Dermis microvascular lymphatic vessel endothelial cell (primary cell): Measurements from ENCODE around the gene DNAJC18. TPM values are rescaled to one million over a fixed set of nuclear protein-coding genes. Genes with fewer than 3 reads are reported as not detected.
"Not testable (repeated sequence)": the region's sequence is repeated elsewhere in the genome, so short reads cannot be mapped to it uniquely, and the experiment has no call there.

ENCODE experiments used
- DNase-seq, 2 donors: peaks; one replicate each; pipeline versions ENCODE4 v3.0.0 to v3.0.0-alpha.2; 2010; ENCODE audit warnings: low read depth in 2 of 2
- total RNA-seq: library from RNA; depleted of rRNA; stranded (reverse); fragments of >200 nt; gene quantifications from 2 replicates; pipeline ENCODE4 v1.2.1, GENCODE V29; 2014

Gene DNAJC18
- total RNA-seq, result 5.9 TPM in 2 replicates

- peak; percentile 78 to 88 for DNase-seq
Observed at GRCh38 chr5:139439013-139439903, at the start of gene DNAJC18. DNAJC18 (minus strand) TSS chr5:139439525; CDS start chr5:139439445, 80 bp downstream.

DNA sequence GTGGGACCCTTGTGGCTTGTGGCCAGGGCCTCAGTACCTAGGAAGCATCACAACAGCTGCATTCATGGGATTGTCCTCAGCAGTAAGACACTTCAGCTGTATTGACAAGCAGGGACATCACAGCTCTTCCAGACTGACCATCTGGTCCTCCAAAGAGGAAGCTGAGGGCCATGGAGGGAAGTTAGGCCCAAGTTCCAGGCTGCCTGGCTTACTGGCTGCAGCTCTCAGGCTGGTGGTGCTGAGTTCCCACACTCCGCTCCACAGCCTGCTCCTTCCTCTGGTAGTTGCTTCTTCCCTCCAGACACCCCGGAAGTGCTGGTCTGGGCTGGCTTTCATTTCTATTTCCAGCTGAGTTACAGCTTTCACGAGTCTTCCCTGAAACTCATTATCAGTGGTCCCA lies 48.9 kb upstream of the DNAJC18 start:
- no peak for DNase-seq

DNA sequence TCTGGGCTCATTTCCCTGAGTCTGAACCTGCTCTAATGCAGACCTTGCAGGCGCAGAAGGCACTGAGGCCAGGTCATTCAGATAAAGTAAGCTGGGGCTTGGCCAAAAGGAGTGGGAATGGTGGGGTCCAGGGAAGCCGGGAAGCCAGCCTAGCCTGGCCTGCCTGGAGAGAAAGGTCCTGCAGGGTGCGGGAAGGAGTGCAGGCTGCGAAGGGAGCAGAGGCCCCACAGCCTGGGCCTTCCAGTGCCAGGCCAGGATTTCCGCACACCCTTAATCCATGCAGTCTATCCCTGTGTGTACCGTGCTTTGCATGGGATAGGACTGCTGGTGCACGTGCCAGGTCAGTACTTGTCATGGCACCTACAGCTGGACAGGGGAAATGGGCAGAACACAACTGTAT lies 46.9 kb upstream of the DNAJC18 start:
- no peak for DNase-seq

DNA sequence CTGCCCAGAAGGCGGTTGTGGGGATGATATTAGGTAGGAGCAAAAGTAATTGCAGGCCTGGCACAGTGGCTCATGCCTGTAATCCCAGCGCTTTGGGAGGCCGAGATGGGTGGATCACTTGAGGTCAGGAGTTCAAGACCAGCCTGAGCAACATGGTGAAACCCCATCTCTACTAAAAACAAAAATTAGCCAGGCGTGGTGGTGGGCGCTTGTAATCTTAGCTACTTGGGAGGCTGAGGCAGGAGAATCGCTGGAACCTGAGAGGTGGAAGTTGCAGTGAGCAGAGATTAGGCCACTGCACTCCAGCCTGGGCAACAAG lies 43.5 kb upstream of the DNAJC18 start:
- DNase-seq, result not testable (repeated sequence)

DNA sequence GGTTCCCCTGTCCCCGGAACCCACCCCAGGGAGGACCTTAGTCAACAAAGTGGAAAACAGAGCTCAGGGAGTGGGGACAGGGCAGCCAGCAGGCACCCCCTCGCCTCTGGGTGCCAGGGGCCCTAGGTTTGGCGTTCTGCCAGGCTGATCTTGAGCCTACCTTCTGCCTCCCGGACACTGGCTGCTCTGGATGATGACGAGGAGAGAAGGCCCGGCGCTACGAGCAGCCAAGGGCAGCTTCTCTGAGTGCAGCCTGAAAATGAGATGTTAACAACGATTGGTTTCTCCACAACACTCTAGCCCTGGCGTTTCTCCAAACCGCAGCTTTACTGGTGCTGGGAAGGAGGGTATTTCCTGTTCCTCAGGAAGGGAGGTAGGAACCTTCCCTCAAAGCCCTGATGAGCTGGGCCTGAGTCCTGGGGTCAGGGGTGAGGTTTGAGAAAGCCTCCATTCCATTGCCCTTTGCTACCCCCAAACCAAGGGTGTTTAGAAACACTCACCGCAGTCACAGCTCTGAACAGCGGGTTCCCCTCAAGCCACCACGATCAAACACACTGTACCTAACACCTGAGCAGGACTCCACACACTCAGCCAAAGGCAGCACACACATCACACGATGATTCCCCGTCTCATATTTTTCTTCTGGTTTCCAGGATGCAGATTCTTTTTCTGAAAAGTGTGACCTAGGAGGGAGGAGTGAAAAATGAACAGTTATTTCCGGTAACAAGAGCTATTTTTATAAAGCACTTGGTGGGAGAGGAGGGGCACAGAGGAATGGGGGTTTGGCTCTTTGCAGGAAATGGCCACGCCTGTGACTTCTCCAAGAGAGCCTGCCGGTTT lies 42.9 kb upstream of the DNAJC18 start, which contains the start of gene STING1:
Gene STING1 (minus strand): TSS at position 709 of the 840 bp plus-strand sequence. CDS start 1,054 bp downstream, outside the sequence.
- DNase-seq, result peak; percentile 47 to 90

DNA sequence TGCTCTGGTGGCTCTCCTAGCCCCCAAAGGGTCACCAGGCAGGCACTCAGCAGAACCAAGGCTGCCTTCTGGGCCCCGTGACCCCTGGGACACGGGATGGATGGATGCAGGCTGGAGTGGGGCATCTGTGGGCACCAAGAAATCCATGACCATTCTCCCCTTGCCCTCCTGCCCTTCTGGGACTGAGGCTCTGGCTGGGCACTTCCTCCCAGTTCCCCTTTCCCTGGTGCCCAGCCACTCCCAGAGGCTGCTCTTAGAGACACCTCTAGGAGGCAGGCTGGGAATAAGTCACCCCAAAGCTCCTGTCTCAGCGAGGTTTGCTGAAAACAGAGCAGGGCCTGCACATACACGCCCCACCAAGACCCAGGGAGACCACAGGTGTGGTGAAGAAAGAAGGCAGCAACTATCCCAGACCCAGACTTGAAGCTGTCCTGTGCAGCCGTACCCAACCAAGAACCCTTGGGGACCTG lies 42.3 kb upstream of the DNAJC18 start:
- DNase-seq, result peak in 1 of 2 donors; percentile 48

DNA sequence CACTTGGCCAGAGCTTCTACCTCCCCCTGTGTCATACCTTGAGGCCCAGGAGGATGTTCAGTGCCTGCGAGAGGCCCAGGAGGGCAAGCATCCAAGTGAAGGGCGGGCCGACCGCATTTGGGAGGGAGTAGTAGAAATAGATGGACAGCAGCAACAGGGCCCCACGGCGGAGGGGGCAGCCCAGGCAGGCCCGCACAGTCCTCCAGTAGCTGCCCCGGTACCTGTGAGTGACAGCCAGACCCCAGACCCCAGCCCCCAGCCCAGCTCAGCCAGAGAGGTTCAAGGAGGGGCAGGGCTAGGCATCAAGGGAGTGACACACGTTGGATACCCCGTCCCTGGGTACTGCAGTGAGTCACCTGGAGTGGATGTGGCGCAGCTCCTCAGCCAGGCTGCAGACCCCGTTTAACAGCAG lies 41.8 kb upstream of the DNAJC18 start:
- DNase-seq, result peak in 1 of 2 donors; percentile 33

- DNase-seq, result not testable (repeated sequence)
Observed at GRCh38 chr5:139479729-139480128, 40.4 kb upstream of the DNAJC18 start.

DNA sequence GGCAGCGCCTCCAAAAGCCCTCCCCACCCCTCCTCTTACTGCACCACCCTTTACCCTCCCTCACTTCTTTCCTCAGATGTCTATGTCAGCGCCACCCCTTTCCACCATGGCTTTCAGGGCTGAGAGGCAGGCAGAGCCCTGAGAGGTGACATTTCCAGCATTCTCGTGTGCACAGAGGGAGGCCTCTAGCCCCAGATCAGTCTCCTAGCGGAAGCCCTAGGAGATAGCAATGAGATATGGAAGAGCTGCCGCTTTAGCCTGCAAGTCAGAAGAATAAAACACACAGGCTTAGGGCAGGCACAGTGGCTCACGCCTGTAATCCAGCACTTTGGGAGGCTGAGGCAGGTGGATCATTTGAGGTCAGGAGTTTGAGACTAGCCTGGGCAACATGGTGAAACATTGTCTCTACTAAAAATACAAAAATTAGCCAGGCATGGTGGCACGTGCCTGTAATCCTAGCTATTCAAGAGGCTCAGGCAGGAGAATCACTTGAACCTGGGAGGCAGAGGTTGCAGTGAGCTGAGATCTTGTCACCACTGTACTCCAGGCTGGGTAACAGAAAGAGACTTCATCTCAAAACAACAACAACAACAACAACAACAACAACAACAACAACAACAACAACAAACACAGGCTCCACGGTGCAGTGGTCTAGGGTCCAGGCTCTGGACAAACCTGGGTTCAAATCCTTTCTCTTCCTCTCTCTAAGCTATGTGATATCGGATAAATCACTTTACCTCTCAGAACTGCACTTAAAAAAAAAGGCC lies 39.5 kb upstream of the DNAJC18 start:
- DNase-seq, result not testable (repeated sequence)

GRCh38 chr5:139475865-139476617 lies 36.7 kb upstream of the DNAJC18 start:
- no peak for DNase-seq

DNA sequence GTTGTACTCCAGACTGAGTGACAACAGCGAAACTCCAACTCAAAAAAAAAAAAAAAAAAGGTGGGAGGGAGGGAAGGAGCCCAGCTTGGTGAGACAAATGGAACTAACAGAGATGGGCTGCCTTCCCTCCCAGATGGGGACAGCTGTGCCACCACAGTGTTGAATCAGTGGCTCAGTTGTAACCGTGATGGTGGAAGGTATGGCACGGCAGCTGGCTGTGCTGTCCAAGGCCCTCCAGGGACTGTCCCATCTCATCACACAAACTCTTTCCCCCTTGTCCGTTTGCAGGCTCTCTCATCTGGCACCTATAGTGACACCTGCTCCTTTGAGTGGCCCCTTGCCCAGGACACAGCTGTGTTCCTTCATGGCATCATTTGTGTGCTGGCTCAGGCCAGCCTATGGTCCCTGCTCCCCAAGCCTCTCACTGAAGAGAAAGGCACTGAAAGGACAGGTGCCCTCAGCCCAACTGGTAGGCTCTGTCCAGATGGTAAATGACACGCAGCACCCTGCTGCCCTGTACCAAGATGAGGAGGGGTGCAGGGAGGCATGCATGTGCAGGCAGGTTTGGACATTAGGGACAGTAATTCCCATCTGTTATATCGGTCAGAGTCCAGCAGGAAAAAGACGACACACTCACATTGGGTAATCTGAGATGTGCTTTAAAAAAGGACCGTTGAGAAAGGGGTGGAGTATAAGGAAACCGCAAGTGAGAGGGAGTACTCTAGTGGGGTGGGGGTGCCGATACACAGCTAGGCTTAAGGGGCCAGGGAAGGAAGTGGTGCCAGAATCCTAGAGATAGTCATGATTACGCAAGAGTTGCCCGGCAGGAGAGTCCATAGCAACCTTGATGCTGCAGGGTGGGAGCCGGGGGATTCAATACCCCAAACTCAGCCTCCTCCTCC lies 35.8 kb upstream of the DNAJC18 start:
- DNase-seq, result no peak

DNA sequence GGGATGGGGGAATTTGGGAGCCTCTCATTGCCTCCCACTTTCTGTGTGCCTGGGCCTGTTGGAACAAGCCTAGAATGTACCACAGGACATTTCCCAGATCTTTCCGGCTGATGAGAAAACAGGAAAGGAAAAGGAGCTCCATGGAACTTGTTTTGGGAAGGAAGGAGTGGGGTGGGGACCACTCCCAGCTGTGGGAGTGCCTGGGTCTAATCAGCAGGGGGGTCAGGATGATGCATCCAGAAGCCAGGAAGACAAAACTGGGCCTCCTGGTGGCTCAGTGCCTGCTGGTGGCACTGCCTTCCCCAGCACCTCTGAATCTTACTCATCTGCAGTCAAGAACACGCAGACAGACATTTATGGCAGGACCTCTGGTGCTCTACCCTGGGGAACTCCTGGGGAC lies 34.2 kb upstream of the DNAJC18 start:
- peak in 1 of 2 donors; percentile 65 for DNase-seq

DNA sequence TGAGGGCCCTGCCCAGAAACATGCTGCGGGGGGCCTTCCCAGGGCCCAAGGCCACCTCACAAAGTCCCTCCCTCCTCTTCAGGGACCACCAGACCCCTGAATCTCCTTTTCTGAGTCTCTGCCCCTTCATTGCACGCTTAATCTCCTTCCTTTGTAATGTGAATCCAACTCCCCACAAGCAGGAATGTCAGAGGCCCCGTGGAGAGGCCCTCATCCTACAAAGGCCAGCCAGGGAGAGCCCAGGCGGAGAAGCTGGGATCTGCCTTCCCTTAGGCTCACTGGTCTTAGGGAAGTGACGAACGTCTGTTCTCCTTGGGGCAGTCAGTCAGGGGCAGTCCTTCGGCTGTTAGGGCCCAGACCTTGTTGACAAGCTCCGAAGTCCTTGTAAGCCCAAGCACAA lies 33.8 kb upstream of the DNAJC18 start:
- DNase-seq, result peak in 1 of 2 donors; percentile 52

DNA sequence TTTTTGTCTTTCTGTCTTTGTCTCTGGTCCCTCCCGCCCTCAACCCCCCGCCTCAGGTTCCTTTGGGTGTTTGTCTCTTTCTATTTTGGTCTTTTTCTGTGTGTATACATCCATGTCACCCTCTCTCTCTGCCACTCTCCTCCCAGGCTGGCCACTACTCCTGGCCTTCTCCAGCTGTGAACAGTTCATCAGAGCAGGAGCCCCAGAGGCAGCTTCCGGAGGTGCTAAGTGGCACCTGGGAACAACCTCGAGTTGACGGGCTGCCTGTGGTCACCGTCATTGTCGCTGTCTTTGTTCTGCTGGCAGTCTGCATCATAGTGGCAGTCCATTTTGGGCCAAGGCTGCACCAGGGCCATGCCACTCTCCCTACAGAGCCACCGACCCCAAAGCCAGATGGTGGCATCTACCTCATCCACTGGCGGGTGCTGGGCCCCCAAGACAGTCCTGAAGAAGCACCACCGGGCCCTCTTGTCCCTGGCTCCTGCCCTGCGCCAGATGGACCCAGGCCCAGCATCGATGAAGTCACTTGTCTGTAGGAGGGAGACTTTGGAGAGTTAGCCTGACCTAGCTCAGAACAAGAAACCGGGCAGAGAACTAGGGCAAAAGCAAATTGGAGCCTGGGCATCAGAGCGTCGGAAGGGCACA lies 33.2 kb upstream of the DNAJC18 start:
- no peak for DNase-seq

DNA sequence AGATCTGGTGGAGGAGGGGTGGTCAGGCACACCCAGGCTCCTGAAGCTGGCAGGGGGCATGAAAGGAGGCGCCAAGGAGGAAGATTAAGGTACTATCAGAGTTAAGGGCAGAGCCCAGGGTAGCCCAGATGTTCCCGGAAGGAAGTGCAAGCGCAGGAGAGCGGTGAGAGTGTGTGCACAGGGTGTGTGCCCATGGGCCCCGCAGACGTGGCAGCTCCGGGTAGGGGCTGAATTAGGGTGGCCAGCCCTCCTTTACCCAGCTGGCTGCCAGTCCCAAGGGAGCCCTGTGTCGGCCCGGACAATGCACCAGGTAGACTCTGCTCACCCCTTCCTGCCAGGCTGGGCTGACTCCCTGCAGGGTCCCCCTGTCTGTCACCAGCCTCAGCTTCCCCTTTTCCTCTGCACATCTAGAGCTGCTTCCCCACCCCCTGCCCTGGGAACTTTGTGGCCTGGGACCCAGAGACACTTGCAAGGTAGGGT lies 31.5 kb upstream of the DNAJC18 start, which contains the start of gene SMIM33:
Gene SMIM33 (plus strand): TSS at position 184 of the 480 bp plus-strand sequence. CDS start 118 bp downstream, at position 302.
- DNase-seq, result no peak

DNA sequence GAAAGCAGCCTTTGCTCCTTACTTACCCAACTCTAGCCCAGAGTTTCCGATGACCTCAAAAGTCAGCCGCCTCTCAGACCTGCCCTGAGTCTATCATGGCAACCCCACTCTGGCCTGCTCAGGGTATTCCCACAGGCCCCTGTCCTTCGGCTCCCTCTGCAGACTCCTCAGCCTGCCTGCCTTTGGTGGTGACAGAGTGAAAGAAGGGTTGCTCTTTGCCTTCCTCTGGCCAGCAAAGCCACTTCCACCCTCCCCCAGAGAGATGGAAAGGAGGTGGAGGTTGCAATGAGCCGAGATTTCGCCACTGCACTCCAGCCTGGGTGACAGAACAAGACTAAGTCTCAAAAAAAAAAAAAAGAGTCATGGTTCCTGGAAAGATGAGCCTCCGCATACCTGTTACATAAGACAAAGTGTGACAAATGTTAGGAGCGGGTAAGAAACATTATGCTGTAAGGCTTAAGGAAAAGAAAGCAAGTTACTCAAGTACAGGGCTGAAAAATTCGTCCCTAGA lies 29.2 kb upstream of the DNAJC18 start:
- no peak for DNase-seq

DNA sequence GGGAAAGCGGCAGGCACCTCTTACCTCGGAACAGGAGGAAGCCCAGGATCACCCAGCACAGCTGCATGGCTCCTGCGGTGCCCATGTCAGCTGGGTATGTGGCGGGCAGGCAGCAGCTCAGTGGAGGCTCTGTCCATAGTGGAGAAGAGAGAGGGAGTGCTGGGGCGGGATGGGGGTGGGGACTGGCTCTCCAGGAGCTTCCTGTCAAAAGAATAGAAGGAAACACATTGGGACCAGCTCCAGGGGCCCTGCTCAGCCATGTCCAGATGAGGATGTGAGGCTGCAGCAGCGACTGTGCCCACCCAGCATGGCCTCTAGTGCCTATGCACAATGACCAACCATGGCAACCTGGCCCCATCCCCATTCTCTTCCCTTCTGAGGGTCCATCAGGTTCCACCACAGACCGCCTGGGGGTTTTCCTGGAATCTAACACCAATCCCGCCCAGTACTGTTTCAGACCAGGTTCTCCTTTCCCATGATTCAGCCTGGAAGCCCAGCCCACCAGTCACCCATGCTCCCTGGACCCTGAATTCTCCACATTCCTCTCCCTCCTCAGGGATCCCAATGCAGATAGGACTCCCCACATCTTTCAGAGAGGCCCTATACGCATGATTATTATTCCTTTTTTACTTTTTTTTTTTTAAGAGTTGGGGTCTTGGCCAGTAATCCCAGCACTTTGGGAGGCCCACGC lies 23.4 kb upstream of the DNAJC18 start, which contains the start of gene ECSCR:
Gene ECSCR (minus strand): TSS at position 158 of the 691 bp plus-strand sequence. CDS start 73 bp downstream, at position 85.
- peak; percentile 87 to 95 for DNase-seq

GRCh38 chr5:139461698-139462097 lies 22.4 kb upstream of the DNAJC18 start:
- peak; percentile 81 to 93 for DNase-seq
